AG04450 (cell line): Measurements from ENCODE around the gene C1QTNF5. TPM values are rescaled to one million over a fixed set of nuclear protein-coding genes. Genes with fewer than 3 reads are reported as not detected.

Experiments
- CTCF ChIA-PET: fragments of 300-600, 350-600 bp; formaldehyde crosslinking; extraction: SDS; loops from one replicate; lab custom pipeline; 2022; ENCODE audit warnings: antibody characterized with exemption, inconsistent platforms; lab: Charles Lee
- POLR2A ChIA-PET: fragments of 350-600 bp; formaldehyde crosslinking; extraction: SDS; loops from one replicate; lab custom pipeline; 2021; ENCODE audit warnings: antibody characterized with exemption, inconsistent platforms; lab: Yijun Ruan, JAX
- DNase-seq: peaks from one replicate; pipeline ENCODE4 v3.0.0-alpha.2; 2011; ENCODE audit warnings: low read depth, low spot score
- H3K27ac ChIP-seq: one replicate; pipeline ENCODE4 v1.5.1; 2012; ENCODE audit warnings: low read depth, low read length, control low read depth
- H3K27me3 ChIP-seq: one replicate; pipeline ENCODE4 v1.6.0; 2012; ENCODE audit warnings: low read length; ENCODE audit not compliant: control insufficient read depth, insufficient read depth
- H3K4me3 ChIP-seq: 2 replicates; pipeline ENCODE4 v1.5.1; 2011; ENCODE audit warnings: mild to moderate bottlenecking, low read depth, low read length, control low read depth
- H3K9me3 ChIP-seq: 2 replicates; pipeline ENCODE4 v1.5.1; 2012; ENCODE audit warnings: low read length; ENCODE audit not compliant: control insufficient read depth, insufficient read depth
- CTCF ChIP-seq: IDR thresholded peaks from 2 replicates; pipeline ENCODE4 v1.5.1; 2011; ENCODE audit warnings: low read depth, low read length, control low read depth, inconsistent platforms
- polyA plus RNA-seq: library from polyadenylated mRNA; depleted of rRNA; stranded (reverse); fragments of >200 nt; gene quantifications from 2 replicates; pipeline ENCODE4 v1.2.3, GENCODE V29; 2011

C1QTNF5 gene
- polyA plus RNA-seq, 1 experiment: 8.3 TPM

DNA sequence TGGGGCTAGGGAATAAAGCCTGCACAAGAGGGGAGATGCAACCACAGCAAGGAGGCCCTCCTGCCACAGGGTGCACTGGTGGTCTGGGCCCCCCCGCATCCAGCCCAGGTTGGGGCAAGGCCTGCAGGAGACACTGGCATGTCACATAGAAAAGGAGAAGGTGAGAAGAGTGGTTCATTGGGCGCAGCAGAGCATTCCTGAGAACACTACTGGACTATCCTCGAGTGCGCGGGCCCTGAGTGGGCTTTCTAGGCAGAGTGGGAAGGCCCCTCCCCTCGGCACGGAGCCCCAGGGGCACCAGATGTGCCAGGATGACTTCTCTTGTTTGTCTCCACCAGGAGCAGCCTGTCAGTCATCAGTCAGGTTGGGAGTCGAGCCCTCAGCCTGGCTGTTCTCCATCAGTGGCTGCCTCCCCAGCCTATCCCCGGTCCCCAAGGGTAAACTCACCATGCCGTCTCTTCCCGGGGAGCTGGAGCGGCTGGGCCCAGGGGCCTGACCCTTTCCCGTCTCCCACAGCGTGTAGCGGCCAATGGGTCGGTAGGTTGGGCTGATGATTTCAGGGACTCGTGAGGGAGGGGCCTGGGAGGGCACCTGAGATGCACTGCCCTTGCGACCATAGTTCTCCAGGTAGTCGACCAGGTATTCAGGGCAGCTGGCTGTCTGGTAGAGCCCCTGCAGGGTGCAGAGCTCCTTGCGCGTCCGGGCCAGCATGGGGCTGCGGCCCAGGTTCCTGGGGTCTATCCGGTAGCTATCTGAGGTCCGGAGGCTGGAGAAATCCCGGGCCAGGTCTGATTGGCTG lies 31.8 kb upstream of the C1QTNF5 start:
- Histone ChIP-seq H3K27ac (no peak overlapping the region), H3K27me3 (peaks cover 12% of the 10 kb centered on the region), H3K9me3 (no peaks in the 10 kb centered on the region), H3K4me3 (no peak overlapping the region)
- ChIA-PET POLR2A (no interaction called here), CTCF (interaction anchor here (1.5 to 7.5 kb wide), 6 partner anchors 8 to 50 kb away, joined by 4 to 102 read pairs (median 30); partner anchors contain the start of gene C1QTNF5)
- no peak for TF ChIP-seq CTCF
- DNase-seq: no peak

- no peak for TF ChIP-seq CTCF
- Histone ChIP-seq H3K27ac (no peak overlapping the region), H3K27me3 (peaks cover 12% of the 10 kb centered on the region), H3K4me3 (no peak overlapping the region), H3K9me3 (no peaks in the 10 kb centered on the region)
- POLR2A ChIA-PET: interaction anchor here (0.7 kb wide), 1 partner anchor 11 kb away, joined by 3 read pairs; no protein-coding TSS in a partner anchor
- no peak for DNase-seq
- CTCF ChIA-PET: interaction anchor here (1.9 to 7.5 kb wide), 2 partner anchors 9 to 15 kb away, joined by 9 to 102 read pairs; partner anchors contain the start of gene USP2
Measured at GRCh38 chr11:119371778-119372182, 31.1 kb upstream of the C1QTNF5 start.

GRCh38 chr11:119371067-119371601 lies 30.5 kb upstream of the C1QTNF5 start:
- Histone ChIP-seq H3K27me3 (peaks cover 12% of the 10 kb centered on the region), H3K4me3 (no peak overlapping the region), H3K9me3 (no peaks in the 10 kb centered on the region), H3K27ac (no peak overlapping the region)
- POLR2A ChIA-PET: interaction anchor here (0.7 kb wide), 1 partner anchor 10 kb away, joined by 3 read pairs; no protein-coding TSS in a partner anchor
- DNase-seq: no peak
- no peak for TF ChIP-seq CTCF
- CTCF ChIA-PET: interaction anchor here (1.5 to 7.5 kb wide), 4 partner anchors 10 to 103 kb away, joined by 5 to 102 read pairs (median 12); partner anchors contain the start of gene USP2

DNA sequence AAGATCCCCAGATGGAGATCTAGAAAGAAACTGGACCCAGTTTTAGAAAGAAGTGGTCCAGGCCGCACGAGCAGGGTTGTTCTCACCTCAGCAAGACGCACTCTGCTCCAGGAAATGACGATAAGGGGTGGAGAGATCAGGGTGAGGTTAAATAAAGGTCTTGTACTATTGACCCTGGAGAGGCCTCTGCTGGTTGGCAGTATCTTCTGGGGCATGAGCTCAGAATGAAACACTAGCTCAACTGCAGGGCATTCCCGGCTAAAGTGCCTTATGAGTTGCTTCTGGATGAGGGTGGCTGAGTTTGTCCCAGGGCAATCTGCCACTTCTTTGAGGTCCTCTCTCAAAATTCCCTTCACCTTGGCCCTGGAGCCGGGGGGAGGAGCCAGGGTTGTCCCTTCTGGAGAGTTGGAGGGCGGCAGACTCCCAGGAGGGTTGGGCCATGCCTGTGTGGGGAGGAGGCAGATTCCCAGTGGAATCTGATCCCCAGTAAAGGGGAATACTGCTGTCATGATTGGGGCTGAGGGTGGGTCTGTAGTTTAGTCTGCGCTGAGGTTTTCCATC lies 29.9 kb upstream of the C1QTNF5 start:
- ChIA-PET POLR2A (interaction anchor here (0.7 kb wide), 1 partner anchor 585 kb away, joined by 3 read pairs; no protein-coding TSS in a partner anchor), CTCF (interaction anchor here (0.7 to 7.5 kb wide), 6 partner anchors 10 to 104 kb away, joined by 3 to 102 read pairs (median 7); partner anchors contain the start of gene USP2)
- TF ChIP-seq CTCF: no peak
- Histone ChIP-seq H3K27me3 (peaks cover 12% of the 10 kb centered on the region), H3K4me3 (no peak overlapping the region), H3K27ac (no peak overlapping the region), H3K9me3 (no peaks in the 10 kb centered on the region)
- DNase-seq: no peak
